HG03066 (cell line): ENCODE data around the gene CPNE2.
"Not testable (repeated sequence)": the region's sequence is repeated elsewhere in the genome, so short reads cannot be mapped to it uniquely, and the experiment has no call there.

ENCODE experiments used
- ATAC-seq: cut with Tn5 transposase; IDR thresholded peaks from one replicate; pipeline ENCODE4 v1.9.1; 2021; ENCODE audit warnings: low read depth; ENCODE audit not compliant: unreplicated experiment

The CPNE2 gene

DNA sequence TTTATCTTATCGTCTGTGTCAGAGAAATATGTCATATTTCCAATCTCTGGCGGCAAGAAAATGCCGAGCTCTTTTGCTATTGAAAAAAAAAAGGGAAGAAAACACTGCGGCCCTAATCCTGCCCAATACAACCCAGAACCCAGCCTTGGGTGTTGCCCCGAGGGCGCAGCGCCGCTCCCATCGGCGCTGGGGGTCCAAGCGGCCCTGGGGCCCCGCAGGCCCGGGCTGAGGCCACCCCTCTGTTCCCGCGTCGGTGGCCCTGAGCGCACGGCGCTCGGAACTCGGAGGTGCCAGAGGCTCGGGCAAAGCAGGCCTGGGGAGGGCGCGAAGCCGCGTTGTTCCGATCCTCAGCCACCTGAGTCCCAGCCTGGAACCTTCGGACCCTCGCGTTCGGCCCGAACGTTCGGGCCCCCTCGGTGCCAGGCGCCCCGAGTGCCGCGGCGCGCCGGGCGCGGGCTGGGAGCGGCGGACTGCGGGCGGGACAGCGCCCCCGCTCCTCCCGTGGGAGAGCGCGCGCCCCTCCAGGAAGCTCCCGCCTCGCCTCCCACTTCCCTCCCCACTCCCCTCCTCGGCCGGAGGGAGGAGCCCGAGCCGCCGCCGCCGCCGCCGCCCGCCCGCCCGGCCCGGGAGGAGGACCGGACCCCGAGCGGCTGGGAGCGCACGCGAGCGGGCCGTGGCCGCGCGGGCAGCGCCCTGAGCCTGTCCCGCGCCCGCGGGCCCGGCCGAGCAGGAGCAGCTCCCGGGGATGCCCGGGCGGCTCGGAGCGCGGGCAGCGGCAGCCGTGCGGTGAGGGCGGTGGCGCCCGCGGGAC lies at the start of gene CPNE2:
Gene CPNE2, plus strand, starts transcription at position 609 of the 811 bp plus-strand sequence. CDS start 18,160 bp downstream, outside the sequence.
- ATAC-seq: peak; percentile 48

DNA sequence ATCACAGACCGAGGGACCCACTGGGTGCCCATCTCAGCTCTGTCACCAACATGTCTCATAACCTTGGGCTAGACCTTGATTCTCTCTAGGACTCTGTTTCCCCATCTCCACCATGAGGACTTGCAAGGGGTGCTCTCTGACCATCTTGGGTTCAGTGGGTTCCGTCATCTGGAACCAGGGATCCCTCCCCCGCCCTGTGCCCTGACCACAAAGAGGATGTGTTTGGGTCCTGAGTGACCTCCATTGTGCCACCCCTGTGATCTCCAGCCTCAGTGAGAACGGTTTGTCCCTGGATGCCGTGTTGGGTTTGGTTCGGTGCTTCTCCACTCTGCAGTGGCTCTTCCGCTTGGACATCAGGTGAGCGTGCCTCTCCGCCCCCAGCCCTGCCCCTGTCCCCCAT lies 49.1 kb upstream of the CPNE2 start:
- no peak for ATAC-seq

DNA sequence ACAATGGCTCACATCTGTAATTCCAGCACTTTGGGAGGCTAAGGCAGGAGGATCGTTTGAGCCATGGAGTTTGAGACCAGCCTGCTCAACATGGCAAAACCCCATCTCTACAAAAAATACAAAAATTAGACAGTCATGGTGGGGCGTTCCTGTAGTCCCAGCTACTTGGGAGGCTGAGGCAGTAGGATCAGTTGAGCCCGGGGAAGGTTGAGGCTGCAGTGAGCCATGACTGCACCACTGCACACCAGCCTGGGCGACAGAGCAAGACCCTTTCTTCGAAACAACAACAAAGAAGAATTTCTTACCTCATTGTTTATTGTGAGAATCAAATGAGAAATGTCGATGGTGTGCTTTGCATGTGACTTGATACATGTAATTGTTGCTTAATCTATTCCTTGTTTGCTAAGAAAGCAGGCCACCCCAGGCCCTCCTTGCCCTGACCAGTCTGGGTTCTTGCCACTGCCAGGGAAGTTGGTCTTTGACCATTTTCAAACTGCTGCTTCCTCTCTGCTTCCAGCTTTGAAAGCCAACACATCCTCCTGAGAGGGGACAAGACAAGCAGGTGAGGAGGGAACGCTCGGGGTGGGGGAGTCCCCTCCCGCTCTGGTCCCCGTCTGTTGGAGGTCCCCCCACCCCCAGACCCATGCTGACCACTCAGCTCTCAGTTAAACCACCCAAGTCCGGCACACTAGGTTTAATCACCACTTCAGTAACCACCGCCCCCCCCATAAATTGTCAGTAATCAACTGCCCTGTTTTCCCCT lies 47.3 kb upstream of the CPNE2 start:
- no peak for ATAC-seq

DNA sequence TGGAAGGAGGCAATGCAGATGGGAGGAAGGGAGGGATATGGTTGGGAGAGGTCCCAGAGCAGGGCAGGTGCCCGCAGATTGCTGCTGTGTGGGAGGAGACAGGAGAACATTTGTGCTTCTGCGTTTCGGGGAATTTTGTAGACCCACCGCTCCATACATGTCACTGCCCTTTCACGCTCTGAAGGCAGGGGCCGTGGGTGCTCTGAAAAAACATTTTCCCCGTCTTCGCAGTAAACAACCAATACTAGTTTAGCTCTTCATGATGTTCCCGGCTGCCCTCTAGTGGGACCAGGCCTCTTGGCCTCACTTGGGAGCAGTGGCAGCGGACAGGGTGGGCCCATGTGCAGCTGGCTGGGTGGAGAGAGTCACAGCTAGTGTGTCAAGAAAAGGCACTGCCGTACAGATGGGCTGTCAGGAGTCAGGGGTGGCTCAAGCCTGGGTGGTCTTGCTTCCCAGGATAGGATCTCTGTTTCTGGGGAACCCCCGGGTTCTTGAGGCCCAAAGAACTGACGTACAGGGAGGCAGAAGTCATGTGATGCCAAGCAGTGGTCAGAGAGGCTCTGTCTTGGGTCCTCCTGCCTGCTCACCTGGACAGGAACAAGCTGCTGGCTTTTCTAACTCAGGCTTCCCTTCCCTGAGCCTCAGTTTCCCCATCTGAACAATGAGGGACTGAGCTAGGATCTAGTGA lies 46.5 kb upstream of the CPNE2 start:
- no peak for ATAC-seq

DNA sequence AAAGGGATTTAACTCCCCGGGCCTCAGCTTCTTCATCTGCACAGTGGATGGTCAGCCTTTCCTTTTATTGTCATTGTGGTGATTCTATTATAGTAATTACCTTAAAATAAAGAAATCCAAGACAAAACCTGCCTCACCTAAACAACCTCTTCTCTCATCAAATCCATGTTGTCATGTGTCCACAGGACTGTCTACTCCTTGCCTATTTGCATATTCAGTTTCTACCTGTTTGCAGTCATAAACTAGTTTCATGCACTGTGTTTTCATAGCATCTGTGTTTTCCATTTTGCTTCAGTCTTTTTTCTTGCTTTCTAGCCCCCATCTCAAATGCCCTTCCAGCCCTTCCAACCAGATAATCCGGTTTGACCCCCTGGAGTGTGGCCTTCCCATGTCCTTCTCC lies 44.3 kb upstream of the CPNE2 start:
- no peak for ATAC-seq

DNA sequence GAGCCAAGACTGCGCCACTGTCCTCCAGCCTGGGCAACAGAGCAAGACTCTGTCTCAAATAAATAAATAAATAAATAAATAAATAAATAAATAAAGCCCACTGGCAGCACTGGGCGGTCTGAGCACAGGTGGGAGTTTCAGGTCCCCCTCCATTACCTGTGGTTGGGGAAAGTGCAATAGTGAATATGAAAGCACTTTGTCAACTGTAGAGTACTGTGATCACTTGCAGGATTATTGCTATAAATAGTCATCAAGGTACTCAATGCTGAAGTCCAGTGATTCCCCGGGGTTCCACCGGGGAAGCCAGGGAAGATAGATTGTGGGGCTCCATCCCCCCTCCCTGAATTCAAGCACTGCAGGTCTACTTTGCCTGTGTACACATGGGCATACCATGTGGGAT lies 42.7 kb upstream of the CPNE2 start:
- ATAC-seq: no peak

DNA sequence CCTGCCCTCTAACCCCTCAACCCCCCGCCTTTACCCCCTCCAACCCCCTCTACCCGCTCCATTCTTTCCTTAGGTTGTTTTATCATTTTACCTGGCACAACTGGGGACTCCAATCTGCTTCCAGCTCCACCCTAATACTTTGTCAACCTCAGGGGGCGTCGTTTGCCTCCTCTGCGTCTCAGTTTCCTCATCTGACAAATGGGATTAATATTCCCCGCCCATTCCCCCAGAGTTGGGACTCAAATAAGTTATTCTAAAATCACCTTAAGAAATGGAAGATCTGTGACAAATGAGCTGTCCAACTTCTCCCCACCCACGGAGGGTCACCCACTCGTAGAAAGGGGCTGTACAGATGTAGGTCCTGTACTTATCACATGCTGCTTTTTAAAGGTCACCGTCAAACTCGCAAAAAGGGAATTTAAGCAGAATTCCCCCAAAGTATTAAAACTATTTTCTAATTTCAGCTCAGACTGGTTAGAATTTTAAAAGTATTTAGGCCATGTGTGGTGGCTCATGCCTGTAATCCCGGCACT lies 40.6 kb upstream of the CPNE2 start:
- no peak for ATAC-seq

DNA sequence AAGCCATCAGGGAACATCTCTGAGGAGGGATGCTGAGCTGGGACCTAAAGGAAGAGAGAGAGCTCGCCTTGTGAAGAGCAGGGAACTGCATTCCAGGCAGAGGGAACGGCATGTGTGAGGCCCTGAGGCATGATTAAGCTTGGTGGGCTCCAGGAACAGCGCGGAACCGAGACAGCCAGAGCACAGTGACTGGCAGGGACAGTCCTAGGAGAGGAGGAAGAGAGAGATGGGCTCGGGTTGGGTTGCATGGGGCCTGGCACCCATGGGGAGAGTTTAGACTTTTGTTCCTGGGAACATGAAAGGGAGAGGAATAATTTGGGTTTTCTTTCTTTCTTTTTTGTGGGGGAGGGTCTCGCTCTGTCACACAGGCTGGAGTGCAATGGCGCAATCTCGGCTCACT lies 39.2 kb upstream of the CPNE2 start:
- ATAC-seq: no peak

DNA sequence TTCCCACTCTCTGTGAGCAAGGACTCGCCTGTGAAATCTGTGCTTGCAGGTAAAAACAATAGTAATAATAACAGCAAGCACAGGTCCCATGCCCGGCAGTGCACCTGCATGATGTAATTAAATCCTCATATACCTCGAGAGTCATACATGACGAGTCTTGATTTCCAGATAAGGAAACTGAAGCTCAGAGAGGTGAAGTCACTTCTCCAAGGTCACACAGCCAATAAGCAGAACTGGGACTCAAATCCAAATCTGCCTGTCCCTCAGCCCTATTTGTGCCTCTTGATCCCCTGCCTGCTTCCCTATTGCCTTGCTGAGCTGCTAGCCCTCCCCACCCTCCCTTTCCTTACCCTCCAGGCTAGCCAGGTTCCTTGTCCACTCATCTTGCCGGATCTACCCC lies 38.0 kb upstream of the CPNE2 start:
- no peak for ATAC-seq

DNA sequence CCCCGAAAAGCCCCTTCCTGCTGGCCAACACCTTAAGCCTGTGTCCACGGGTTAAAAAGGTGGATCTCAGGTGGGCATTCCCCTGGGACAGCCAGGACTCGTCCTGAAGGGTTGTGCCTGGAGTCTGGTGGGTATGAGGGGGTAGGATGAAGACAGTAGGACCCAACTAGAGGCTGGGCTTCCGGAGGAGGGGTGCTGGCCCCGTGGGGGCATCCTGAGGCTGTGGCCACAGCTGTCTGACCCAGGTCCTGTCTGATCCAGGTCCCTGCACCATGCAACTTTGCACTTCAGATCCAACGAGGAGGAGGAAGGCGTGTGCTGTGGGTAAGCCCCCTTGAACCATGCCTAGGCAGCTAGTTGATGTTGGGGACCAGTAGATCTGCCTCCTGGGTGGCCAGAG lies 37.6 kb upstream of the CPNE2 start:
- no peak for ATAC-seq

DNA sequence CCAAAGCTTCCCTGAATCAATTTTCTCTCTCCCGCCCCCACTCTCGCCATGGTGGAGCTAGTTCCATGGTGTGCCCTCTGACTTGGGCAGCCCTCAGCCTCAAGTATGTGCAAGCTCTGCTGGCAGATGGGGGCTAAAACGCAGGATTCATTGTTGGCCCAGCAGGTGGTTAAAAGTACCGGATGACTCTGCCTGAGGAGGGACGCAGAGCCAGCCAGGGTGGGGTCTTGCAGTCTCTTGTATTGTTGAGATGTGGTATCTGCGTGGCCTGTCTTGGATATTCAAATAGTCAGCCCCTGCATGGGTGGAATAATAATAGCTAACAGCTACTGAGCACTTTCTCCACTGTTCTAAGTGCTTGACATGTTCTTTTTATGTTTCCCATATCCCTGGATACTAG lies 36.7 kb upstream of the CPNE2 start:
- no peak for ATAC-seq

DNA sequence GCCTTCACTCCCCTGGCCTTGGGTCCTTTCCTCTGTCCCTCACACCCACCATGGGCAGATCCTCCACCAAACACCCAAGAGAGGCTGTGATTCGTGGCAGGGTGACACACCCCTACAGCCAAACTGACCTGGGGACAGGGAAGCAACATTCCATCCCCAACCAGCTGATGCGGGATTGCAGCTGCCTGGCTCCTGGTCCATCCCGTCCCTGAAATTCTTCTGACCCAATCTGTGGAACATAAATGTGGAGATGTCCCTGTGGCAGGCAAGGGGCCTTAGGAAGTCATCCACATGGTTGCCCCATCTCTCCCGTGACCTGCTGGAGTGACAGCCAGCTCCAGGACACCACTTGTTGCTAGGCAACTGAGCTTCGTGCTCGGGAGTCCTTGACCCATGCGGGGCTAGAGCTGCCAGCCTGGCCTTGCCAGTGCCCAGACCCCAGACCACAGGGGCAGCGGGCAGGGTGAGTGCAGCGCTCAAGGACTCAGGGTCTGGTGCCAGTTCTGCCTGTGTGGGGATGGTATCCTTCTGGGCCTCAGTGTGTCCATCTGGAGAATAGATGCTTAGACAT lies 34.0 kb upstream of the CPNE2 start:
- ATAC-seq: no peak

DNA sequence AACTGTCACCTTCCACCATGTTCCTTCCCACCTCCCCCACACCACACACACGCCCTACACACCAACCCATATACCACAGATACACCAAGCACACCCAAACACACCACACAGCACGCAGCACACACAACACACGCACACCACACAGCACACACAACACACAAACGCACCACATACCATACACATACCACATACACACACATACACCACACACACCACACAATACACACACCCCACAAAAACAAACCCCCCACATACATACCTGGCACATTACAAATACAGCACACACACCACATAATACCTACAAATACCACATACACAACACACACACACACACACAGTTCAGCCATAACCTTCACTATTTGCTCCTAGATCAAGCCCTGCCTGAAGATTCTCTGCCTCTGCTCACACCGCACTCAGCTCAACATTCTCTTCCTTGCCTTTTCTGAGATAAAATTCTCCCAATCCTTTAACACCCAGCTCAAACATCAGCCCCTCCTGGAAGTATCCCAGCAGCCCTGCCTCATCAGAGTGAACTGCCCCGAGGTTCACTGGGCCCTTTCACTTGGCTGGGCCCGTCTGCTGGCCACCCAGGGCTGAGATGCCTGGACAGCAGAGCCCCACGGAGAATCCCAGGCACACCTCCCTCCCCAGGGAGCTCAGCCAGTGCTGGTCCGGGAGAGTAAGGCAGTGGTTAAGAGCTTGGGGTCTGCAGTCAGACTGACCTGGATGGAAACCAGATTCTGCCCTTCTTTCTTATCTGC lies 31.9 kb upstream of the CPNE2 start:
- ATAC-seq: no peak

DNA sequence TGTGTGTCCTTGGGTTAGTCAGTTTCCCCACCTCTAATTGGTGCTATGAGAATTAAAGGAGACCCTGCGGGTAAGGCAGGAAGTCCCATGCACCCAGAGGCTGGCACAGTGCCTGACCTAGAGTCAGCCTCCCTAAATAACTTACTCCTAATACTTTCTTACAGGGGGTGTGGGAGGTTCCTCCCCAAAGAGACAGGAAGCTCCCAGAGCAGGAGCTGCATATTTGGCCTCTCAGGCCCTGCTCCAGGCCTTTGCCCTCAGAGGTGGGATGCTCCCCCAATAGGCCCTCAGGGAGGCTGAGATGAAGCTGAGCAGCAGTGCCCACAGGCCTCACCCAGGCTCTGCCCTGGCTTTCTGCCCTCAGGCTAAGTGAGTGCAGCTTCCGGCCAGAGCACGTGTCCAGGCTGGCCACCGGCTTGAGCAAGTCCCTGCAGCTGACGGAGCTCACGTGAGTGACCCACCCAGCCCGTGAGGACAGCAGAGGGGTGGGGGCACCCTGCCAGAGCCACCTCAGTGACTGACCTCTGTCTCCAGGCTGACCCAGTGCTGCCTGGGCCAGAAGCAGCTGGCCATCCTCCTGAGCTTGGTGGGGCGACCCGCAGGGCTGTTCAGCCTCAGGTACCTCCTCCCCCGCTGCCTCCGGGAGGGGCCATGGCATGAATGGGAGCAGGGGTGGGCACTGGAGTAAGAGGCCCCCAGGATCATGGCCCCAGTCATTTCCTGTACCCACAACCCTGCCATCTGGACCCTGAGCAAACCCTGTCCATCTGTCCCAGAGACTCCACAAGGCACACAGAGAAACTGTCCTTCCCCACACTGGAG lies 31.1 kb upstream of the CPNE2 start:
- ATAC-seq: no peak

DNA sequence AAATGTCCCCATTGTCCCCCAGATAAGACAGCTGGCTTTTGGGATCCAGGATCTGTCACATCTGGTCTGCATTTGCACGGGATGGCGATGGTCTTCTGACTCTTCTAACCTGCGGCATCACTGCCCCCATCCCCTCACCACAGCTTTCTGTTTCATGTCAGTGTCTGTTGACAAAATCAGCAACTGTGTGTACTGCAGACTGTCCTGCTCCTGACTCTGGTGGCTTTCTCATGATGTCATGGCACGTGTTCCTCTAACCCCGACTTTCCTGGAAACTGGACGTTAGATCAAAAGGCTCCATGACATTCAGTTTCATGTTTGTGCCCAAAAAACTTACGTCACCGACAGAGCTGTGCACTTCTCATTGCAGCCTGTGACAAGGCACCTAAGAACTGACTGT lies 30.1 kb upstream of the CPNE2 start:
- ATAC-seq: no peak

DNA sequence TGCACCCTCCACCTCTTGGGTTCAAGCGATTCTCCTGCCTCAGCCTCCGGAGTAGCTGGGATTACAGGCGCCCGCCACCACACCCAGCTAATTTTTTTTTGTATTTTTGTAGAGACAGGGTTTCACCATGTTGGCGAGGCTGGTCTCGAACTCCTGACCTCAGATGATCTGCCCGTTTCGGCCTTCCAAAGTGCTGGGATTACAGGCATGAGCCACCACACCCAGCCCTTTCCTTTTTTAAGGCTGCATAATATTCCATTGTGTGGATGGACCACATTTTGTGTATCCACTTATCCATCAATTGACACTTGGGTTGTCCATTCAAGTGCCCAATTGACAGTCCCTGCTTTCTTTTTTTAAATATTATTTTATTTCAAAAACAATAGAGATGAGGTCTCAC lies 29.2 kb upstream of the CPNE2 start:
- ATAC-seq: not testable (repeated sequence)

DNA sequence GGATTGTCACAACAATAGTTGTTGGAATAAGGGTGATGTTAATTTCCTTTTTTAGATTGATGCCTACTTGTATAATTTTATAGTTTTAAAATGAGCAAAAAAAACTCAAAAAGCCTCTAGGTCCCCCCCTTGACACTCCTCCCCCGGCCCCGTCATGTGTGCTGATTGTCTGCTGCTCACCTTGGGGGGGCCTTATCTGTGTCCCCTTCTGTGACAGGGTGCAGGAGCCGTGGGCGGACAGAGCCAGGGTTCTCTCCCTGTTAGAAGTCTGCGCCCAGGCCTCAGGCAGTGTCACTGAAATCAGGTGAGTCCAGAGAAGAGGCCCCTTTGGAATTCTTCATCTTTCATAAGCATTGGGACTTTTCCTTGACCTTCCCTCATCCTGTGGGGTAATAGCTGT lies 27.4 kb upstream of the CPNE2 start:
- ATAC-seq: no peak

DNA sequence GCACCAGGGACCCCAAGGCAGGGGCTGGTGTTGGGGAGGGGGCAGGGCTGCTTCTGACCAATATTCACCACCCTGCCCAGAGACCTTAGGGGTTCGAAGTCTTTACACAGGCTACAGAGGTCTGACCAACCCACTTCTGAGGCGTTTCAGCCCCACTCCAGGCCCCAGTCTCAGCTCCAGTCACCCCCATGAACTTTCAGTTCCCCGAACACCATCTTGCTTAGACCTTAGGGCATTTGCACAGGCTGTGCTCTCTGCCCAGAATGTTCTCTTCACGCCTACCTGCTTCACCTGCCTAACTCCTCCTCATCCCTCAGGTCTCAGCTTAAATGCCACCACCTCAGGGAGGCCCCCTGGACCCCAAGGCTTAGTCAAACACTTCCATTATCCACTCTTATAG lies 25.8 kb upstream of the CPNE2 start:
- ATAC-seq: no peak

DNA sequence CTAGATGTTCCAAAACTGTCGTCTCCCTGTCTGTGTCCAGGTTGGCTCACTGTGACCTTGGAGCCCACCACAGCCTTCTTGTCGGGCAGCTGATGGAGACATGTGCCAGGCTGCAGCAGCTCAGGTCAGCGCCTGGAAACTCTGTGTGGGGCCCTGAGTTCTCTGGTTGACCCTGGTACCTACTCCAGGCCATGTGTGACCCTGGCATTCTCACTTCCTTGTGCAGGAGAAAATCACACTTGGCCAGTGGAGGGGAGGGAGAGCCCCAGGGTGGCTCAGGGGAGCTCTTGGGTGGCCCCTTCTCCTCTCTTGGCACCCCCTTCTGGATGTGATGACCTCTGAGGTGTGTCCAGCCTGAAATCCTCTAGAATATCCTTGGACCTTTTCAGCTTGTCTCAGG lies 25.0 kb upstream of the CPNE2 start:
- no peak for ATAC-seq
